ENCODE results near the gene UROC1. TPM values are rescaled to one million over a fixed set of nuclear protein-coding genes. Genes with fewer than 3 reads are reported as not detected.

Gene UROC1
- total RNA-seq, 1 experiment from 2014 or later, result not detected

- no peak for DNase-seq (ENCODE audit: low spot score)
- in situ Hi-C loops (cut with HindIII; ENCODE audit: low sequenced_read_pairs), result no loop called here
These were observed 3.7 kb upstream of the UROC1 start for GRCh38 chr3:126521122-126521891.

GRCh38 chr3:126519506-126520455 lies 2.2 kb upstream of the UROC1 start:
- in situ Hi-C loops (cut with HindIII; ENCODE audit: low sequenced_read_pairs), result no loop called here
- DNase-seq (ENCODE audit: low spot score), result no peak

DNA sequence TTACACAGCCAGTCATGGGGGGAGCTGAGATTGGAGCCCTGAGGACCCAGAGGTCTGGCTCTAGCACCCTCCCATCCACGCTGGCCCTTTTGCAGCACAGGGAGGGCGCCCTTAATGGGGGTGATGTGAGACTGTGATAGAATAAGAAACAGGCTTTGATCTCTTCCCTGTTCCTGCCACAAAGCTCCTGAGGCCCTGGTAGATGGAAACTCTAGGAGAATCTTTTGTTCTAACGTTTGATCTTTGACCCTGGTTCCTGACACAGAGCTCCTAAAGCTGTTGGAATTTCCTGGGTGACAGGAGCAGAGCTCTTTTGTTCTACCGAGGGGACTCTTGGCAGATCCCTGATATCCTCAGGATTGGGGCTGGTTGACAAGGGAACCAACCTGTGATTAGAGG lies 1.2 kb upstream of the UROC1 start:
- no peak for DNase-seq (ENCODE audit: low spot score)
- in situ Hi-C loops (cut with HindIII; ENCODE audit: low sequenced_read_pairs), result no loop called here

GRCh38 chr3:126517986-126518778 lies 609 bp upstream of the UROC1 start:
- DNase-seq (ENCODE audit: low spot score), result no peak
- in situ Hi-C loops (cut with HindIII; ENCODE audit: low sequenced_read_pairs), result no loop called here

DNA sequence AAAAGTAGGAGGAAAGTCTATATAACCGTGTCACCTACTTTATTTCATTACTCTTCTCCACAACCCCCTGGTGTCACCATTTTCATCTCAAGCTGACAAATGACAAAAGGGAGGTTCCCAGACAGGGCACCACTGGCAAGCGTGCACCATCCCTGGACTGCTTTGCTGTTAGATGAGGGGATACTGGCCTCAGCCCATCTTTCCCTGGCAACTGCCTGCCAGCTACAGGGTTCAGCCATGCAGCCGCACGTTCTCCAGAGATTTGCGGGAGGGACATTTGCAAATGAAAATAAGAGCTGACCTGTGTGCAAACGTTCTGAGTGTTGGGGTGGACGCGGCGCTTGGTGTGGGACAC lies 660 bp downstream of the UROC1 start:
- DNase-seq (ENCODE audit: low spot score), result no peak
- in situ Hi-C loops (cut with HindIII; ENCODE audit: low sequenced_read_pairs), result no loop called here

DNA sequence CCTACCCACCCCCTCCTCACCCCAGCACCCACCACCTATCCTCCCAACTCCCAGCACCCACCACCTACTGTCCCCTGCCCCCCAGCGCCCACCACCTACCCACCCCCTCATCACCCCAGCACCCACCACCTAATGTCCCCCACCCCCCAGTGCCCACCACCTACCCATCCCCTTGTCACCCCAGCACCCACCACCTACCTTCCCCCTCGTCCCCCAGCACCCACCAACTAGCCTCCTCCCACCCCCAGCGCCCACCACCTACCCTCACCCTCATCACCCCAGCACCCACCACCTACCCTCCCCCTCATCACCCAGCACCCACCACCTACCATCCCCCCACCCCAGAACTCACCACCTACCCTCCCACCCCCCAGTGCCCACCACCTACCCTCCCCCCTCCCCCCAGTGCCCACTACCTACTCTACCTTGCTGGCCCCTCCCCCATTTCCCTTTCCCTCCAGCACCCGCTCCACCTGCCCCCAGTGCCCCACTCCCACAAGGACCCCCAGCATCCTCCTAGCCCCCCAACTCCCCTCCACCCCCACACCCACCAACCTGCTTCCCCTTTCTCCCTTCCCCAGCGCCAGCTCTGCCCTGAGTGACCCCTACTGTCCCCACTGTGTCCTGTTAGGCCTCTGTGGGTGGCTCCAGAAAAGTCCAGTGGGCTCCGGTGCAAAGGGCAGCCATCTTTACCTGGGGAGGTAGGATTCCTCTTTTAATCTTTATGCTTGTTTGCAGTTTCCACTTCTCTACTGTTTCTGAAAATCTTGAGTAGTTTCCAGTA lies 1.2 kb downstream of the UROC1 start:
- in situ Hi-C loops (cut with HindIII; ENCODE audit: low sequenced_read_pairs), result no loop called here
- no peak for DNase-seq (ENCODE audit: low spot score)

DNA sequence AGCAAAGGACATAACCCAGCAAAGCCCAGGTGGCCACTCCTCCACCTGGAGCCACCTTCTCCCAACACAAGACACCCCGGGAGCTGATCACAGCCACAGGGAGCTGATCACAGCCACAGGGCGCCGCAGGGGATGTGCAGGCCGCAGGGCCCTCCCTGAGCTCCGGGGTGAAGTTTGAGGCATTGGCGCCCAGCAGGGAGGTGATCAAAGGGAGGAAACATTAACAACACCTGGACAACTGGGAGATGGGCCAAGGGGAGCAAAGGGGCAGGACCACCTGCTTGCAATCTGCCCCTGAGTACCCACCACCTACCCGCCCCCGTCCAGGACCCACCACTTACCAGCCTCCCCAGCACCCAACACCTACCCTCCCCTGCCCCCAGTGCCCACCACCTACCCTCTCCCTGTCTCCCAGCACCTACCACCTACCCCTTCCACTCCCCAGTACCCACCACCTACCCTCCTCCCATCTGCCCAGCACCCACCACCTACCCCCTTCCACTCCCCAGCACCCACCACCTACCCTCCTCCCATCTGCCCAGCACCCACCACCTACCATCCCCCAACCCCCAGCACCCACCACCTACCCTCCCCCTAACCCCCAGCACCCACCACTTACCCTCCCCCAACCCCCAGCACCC lies 2.4 kb downstream of the UROC1 start:
- no peak for DNase-seq (ENCODE audit: low spot score)
- in situ Hi-C loops (cut with HindIII; ENCODE audit: low sequenced_read_pairs), result no loop called here

- in situ Hi-C loops (cut with HindIII; ENCODE audit: low sequenced_read_pairs), result no loop called here
- DNase-seq (ENCODE audit: low spot score), result peak; percentile 34
These were observed 3.4 kb downstream of the UROC1 start for GRCh38 chr3:126514161-126514560.

DNA sequence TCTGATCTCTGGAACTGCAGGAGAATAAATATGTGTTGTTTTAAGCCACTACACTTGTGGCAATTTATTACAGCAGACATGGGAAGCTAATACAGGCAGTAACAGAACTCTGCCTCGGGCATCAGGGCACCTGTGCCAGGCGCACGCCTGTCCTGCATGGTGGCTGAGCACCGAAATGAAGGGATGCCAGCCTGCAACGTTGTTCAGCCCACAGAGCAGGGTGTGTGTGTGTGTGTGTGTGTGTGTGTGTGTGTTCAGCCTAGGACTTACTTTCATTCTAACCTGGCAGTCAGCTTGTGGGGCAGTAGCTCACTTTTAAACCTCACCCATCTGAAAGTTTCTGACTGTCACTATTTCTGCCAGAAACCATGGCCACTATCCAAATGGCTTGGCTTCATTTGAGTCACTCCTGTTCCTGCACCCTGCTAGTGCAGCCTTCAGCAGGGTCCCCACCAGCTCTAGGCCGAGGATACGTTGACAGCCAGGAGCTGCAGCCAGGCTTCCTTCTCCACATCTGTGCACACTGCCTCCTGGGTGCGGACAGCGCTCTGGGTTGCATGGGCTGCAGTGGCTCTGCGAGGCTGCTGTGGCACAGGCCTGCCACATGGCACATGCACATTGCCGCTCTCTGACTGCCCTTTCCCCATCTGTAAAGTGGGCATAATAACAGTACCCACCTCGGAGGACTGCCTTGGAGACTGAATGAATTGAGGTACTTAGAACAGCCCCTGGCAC lies 4.5 kb downstream of the UROC1 start:
- in situ Hi-C loops (cut with HindIII; ENCODE audit: low sequenced_read_pairs), result no loop called here
- DNase-seq (ENCODE audit: low spot score), result peak; percentile 37

DNA sequence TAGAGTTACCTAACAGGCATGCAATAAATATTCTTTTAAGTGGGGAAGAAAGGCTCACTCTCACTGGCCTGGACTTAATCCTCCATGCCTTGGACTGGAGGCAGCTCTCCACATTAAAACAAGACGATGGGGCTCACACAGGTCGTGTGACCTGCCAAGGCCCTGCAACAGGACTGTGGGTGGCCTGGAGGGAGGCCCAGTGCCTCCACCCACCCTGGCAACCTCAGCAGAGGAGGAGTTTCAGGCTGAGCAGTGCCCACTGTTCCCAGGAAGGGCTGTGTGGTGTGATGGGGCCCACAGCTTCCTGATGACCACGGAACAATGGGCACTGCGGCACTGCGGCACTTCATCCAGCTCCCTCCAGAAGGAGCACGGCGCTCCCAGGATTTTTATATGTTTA lies 5.5 kb downstream of the UROC1 start:
- DNase-seq (ENCODE audit: low spot score), result peak; percentile 66
- in situ Hi-C loops (cut with HindIII; ENCODE audit: low sequenced_read_pairs), result no loop called here

DNA sequence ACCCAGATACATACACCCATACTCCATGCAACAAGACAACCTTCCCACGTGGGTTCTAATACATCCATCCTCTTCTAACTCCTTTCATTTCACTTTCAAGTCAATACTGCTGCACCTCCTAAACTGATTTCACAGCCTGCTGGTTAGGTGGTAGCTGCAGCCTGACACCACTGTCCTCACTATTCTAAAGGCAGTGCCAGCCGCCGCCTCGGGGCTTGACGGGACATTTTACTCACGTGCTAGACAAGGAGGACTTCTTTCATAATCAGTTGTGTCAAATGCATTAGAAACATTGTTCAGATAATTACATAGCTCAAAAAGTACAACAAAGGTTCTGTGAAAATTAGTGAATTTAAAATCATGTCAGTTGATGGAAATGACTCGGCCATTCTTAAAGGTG lies 6.3 kb downstream of the UROC1 start:
- in situ Hi-C loops (cut with HindIII; ENCODE audit: low sequenced_read_pairs), result no loop called here
- DNase-seq (ENCODE audit: low spot score), result no peak

GRCh38 chr3:126510308-126510910 lies 7.2 kb downstream of the UROC1 start:
- in situ Hi-C loops (cut with HindIII; ENCODE audit: low sequenced_read_pairs), result no loop called here
- DNase-seq (ENCODE audit: low spot score), result no peak

GRCh38 chr3:126509597-126510307 lies 7.8 kb downstream of the UROC1 start:
- in situ Hi-C loops (cut with HindIII; ENCODE audit: low sequenced_read_pairs), result no loop called here
- DNase-seq (ENCODE audit: low spot score), result no peak

- in situ Hi-C loops (cut with HindIII; ENCODE audit: low sequenced_read_pairs), result no loop called here
These were observed 9.0 kb downstream of the UROC1 start for GRCh38 chr3:126508564-126508964.

DNA sequence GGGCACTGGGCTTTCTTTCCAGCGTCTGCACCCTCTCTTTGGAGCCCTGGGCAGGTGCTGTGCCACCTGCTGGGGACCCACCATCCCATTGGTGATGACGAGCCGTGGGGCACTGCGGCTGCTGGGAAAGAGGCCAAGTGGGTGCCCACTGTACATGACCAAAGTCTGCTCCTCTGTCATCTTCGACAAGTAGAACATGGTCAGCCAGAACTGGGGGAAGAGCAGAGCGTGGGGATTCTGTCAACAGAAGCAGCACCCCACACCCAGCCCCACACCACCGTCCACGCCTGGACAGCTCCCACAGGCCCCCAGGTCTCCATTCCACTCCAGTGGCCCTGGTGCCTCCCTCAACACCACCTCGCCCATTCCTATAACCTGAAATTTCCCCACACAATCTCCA lies 9.7 kb downstream of the UROC1 start:
- in situ Hi-C loops (cut with HindIII; ENCODE audit: low sequenced_read_pairs), result no loop called here
- DNase-seq (ENCODE audit: low spot score), result no peak

More at GRCh38 chr3:126508564-126508964, 9.0 kb downstream of the UROC1 start:
- no peak for DNase-seq (ENCODE audit: low spot score)

DNA sequence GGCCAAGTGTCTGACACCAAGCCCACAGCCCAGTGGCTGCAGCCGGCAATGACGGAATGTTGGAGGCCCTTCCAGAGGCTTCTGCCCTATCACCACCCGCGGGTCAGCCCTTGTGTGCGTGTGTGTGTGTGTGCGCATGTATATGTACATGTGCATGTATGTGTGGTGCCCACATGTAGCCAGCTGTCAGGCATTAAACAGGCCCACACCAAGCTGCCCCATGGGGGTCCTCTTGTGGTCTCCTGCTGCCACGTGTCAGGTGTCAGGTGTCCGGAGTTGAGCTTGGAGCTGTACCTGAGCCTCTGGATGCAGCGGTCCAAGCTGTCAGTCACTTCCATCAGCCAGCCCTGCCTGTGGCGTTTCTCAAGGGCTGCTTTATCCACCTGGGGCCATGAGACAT lies 13.9 kb downstream of the UROC1 start:
- DNase-seq (ENCODE audit: low spot score), result no peak
- in situ Hi-C loops (cut with HindIII; ENCODE audit: low sequenced_read_pairs), result no loop called here

GRCh38 chr3:126502656-126503055 lies 14.9 kb downstream of the UROC1 start:
- DNase-seq (ENCODE audit: low spot score), result no peak
- in situ Hi-C loops (cut with HindIII; ENCODE audit: low sequenced_read_pairs), result no loop called here

Measured in G401 (cell line).